SK-N-SH treated with all-trans-retinoic acid at 6 μM for 48 hours (cell line): ENCODE results near the gene ADGRB3.

ENCODE experiments used
- ATAC-seq: fragments of 200-7000 bp; cut with Tn5 transposase; 3 replicates; pipeline ENCODE4 v1.9.1; 2020; ENCODE audit warnings: mild to moderate bottlenecking, moderate library complexity
- ARNTL ChIP-seq: fragments of 450-650 bp; formaldehyde crosslinking; IDR thresholded peaks from 2 replicates; pipeline ENCODE4 v1.5.0; 2020; ENCODE audit warnings: low read depth, mild to moderate bottlenecking, moderate library complexity, borderline replicate concordance
- BACH2 ChIP-seq: fragments of 250-450 bp; sonication (Bioruptor Pico); IDR thresholded peaks from 2 replicates; pipeline ENCODE4 v1.9.0; 2021; ENCODE audit warnings: mild to moderate bottlenecking, borderline replicate concordance
- CSDC2 ChIP-seq: fragments of 250-450 bp; sonication (Bioruptor Pico); IDR thresholded peaks from 2 replicates; pipeline ENCODE4 v1.5.0; 2020; ENCODE audit warnings: mild to moderate bottlenecking, moderate library complexity
- CSRNP3 ChIP-seq: fragments of 250-450 bp; sonication (Bioruptor Pico); IDR thresholded peaks from 2 replicates; pipeline ENCODE4 v1.5.1; 2021; ENCODE audit warnings: mild to moderate bottlenecking, moderate library complexity
- ESRRG ChIP-seq: fragments of 250-450 bp; sonication (Bioruptor Pico); IDR thresholded peaks from 2 replicates; pipeline ENCODE4 v1.6.1; 2021; ENCODE audit warnings: mild to moderate bottlenecking
- ISL1 ChIP-seq: fragments of 250-450 bp; sonication (Bioruptor Pico); IDR thresholded peaks from 2 replicates; pipeline ENCODE4 v2.1.2; 2022; ENCODE audit warnings: mild to moderate bottlenecking, moderate library complexity
- OSR1 ChIP-seq: fragments of 250-450 bp; sonication (Bioruptor Pico); IDR thresholded peaks from 2 replicates; pipeline ENCODE4 v1.8.0; 2022; ENCODE audit warnings: moderate library complexity, mild to moderate bottlenecking, inconsistent platforms
- PATZ1 ChIP-seq: fragments of 250-450 bp; sonication (Bioruptor Pico); IDR thresholded peaks from 2 replicates; pipeline ENCODE4 v1.8.0; 2020; ENCODE audit warnings: mild to moderate bottlenecking, moderate library complexity, borderline replicate concordance
- POU6F1 ChIP-seq: fragments of 250-450 bp; sonication (Bioruptor Pico); IDR thresholded peaks from 2 replicates; pipeline ENCODE4 v1.8.0; 2021; ENCODE audit warnings: low read depth, mild to moderate bottlenecking, moderate library complexity, borderline replicate concordance
- PPARA ChIP-seq: fragments of 250-450 bp; sonication (Bioruptor Pico); IDR thresholded peaks from 2 replicates; pipeline ENCODE4 v1.5.0; 2020; ENCODE audit warnings: mild to moderate bottlenecking, borderline replicate concordance
- SNAI2 ChIP-seq: fragments of 250-450 bp; sonication (Bioruptor Pico); IDR thresholded peaks from 2 replicates; pipeline ENCODE4 v1.5.0; 2020; ENCODE audit warnings: mild to moderate bottlenecking, moderate library complexity
- TOX ChIP-seq: fragments of 250-450 bp; sonication (Bioruptor Pico); IDR thresholded peaks from 2 replicates; pipeline ENCODE4 v1.8.0; 2021; ENCODE audit warnings: mild to moderate bottlenecking, moderate library complexity, borderline replicate concordance
- TSHZ2 ChIP-seq: fragments of 250-450 bp; sonication (Bioruptor Pico); IDR thresholded peaks from 2 replicates; pipeline ENCODE4 v1.5.0; 2020; ENCODE audit warnings: mild to moderate bottlenecking, moderate library complexity
- ZNF70 ChIP-seq: fragments of 450-650 bp; formaldehyde crosslinking; IDR thresholded peaks from 2 replicates; pipeline ENCODE4 v1.5.0; 2020; ENCODE audit warnings: mild to moderate bottlenecking, moderate library complexity
- ZNF8 ChIP-seq: fragments of 450-650 bp; formaldehyde crosslinking; IDR thresholded peaks from 2 replicates; pipeline ENCODE4 v1.5.0; 2020; ENCODE audit warnings: mild to moderate bottlenecking, moderate library complexity

ADGRB3 gene

GRCh38 chr6:68679399-68679798 lies 44.3 kb downstream of the ADGRB3 start (continued):
- TF ChIP-seq ISL1 (CRISPR knock-in tag) (no peak), ZNF70 (CRISPR knock-in tag) (no peak)

GRCh38 chr6:68680264-68680663 lies 45.2 kb downstream of the ADGRB3 start:
- no peak for TF ChIP-seq SNAI2 (CRISPR knock-in tag)
- no peak for ATAC-seq

GRCh38 chr6:68689910-68690309 lies 54.8 kb downstream of the ADGRB3 start:
- TF ChIP-seq ZNF70 (CRISPR knock-in tag) (no peak), OSR1 (CRISPR knock-in tag) (no peak), TOX (CRISPR knock-in tag) (no peak), BACH2 (no peak), ARNTL (no peak), PPARA (no peak), PATZ1 (CRISPR knock-in tag) (no peak)
- no peak for ATAC-seq

- ATAC-seq, result no peak
- no peak for TF ChIP-seq ARNTL
- TF ChIP-seq ZNF8, result no peak
- no peak for TF ChIP-seq TSHZ2 (CRISPR knock-in tag)
- no peak for TF ChIP-seq ESRRG (CRISPR knock-in tag)
- TF ChIP-seq OSR1 (CRISPR knock-in tag), result no peak
Measured at GRCh38 chr6:68691120-68691519, 56.0 kb downstream of the ADGRB3 start.

GRCh38 chr6:68693271-68693670 lies 58.2 kb downstream of the ADGRB3 start:
- TF ChIP-seq CSRNP3 (CRISPR knock-in tag), result no peak
- no peak for TF ChIP-seq ZNF8
- TF ChIP-seq ESRRG (CRISPR knock-in tag), result no peak
- no peak for TF ChIP-seq OSR1 (CRISPR knock-in tag)
- no peak for ATAC-seq

- no peak for TF ChIP-seq SNAI2 (CRISPR knock-in tag)
- no peak for TF ChIP-seq POU6F1 (CRISPR knock-in tag)
- no peak for TF ChIP-seq OSR1 (CRISPR knock-in tag)
- no peak for TF ChIP-seq TSHZ2 (CRISPR knock-in tag)
- no peak for TF ChIP-seq CSDC2 (CRISPR knock-in tag)
- TF ChIP-seq ISL1 (CRISPR knock-in tag), result no peak
Measured at GRCh38 chr6:68695403-68695802, 60.3 kb downstream of the ADGRB3 start.

More at GRCh38 chr6:68695403-68695802, 60.3 kb downstream of the ADGRB3 start:
- ATAC-seq, result no peak
